ENCODE measurements around the gene HYI.

Gene HYI

GRCh38 chr1:43431676-43432075 lies 22.1 kb downstream of the HYI start:
- no peak overlapping the region for H3K9ac ChIP-seq (ENCODE audit: low read length)
- H3K27me3 ChIP-seq (ENCODE audit: control insufficient read depth, insufficient read depth, low read length): no peaks in the 10 kb centered on the region
- no peaks in the 10 kb centered on the region for H3K9me3 ChIP-seq (ENCODE audit: control insufficient read depth, low read length)
- H3K4me3 ChIP-seq (ENCODE audit: low read length): no peak overlapping the region
- H3K4me1 ChIP-seq (ENCODE audit: control insufficient read depth, insufficient read depth, low read length): peaks cover 14% of the 10 kb centered on the region
- peaks cover 40% of the 10 kb centered on the region for H3K36me3 ChIP-seq (ENCODE audit: control insufficient read depth, insufficient read depth, low read length)

- Histone ChIP-seq H3K4me1 (ENCODE audit: control insufficient read depth, insufficient read depth, low read length) (peaks cover 14% of the 10 kb centered on the region), H3K9ac (ENCODE audit: low read length) (no peak overlapping the region), H3K36me3 (ENCODE audit: control insufficient read depth, insufficient read depth, low read length) (peaks cover 47% of the 10 kb centered on the region), H3K27me3 (ENCODE audit: control insufficient read depth, insufficient read depth, low read length) (no peaks in the 10 kb centered on the region), H3K4me3 (ENCODE audit: low read length) (no peak overlapping the region), H3K9me3 (ENCODE audit: control insufficient read depth, low read length) (no peaks in the 10 kb centered on the region)
Measured at GRCh38 chr1:43430831-43431230, 22.9 kb downstream of the HYI start.

GRCh38 chr1:43427941-43428340 lies 25.8 kb downstream of the HYI start:
- peaks cover 21% of the 10 kb centered on the region for H3K4me1 ChIP-seq (ENCODE audit: control insufficient read depth, insufficient read depth, low read length)
- H3K27me3 ChIP-seq (ENCODE audit: control insufficient read depth, insufficient read depth, low read length): no peaks in the 10 kb centered on the region
- H3K9me3 ChIP-seq (ENCODE audit: control insufficient read depth, low read length): no peaks in the 10 kb centered on the region
- peaks cover 63% of the 10 kb centered on the region for H3K36me3 ChIP-seq (ENCODE audit: control insufficient read depth, insufficient read depth, low read length)
- H3K4me3 ChIP-seq (ENCODE audit: low read length): no peak overlapping the region
- H3K9ac ChIP-seq (ENCODE audit: low read length): no peak overlapping the region

GRCh38 chr1:43427524-43427923 lies 26.2 kb downstream of the HYI start:
- Histone ChIP-seq H3K9me3 (ENCODE audit: control insufficient read depth, low read length) (no peaks in the 10 kb centered on the region), H3K4me3 (ENCODE audit: low read length) (no peak overlapping the region), H3K36me3 (ENCODE audit: control insufficient read depth, insufficient read depth, low read length) (peaks cover 65% of the 10 kb centered on the region)

GRCh38 chr1:43426221-43426620 lies 27.5 kb downstream of the HYI start:
- Histone ChIP-seq H3K4me1 (ENCODE audit: control insufficient read depth, insufficient read depth, low read length) (peaks cover 21% of the 10 kb centered on the region), H3K36me3 (ENCODE audit: control insufficient read depth, insufficient read depth, low read length) (peaks cover 66% of the 10 kb centered on the region), H3K27me3 (ENCODE audit: control insufficient read depth, insufficient read depth, low read length) (no peaks in the 10 kb centered on the region), H3K9me3 (ENCODE audit: control insufficient read depth, low read length) (no peaks in the 10 kb centered on the region), H3K9ac (ENCODE audit: low read length) (no peak overlapping the region), H3K4me3 (ENCODE audit: low read length) (no peak overlapping the region)

More at GRCh38 chr1:43427524-43427923, 26.2 kb downstream of the HYI start:
- Histone ChIP-seq H3K4me1 (ENCODE audit: control insufficient read depth, insufficient read depth, low read length) (peaks cover 21% of the 10 kb centered on the region), H3K27me3 (ENCODE audit: control insufficient read depth, insufficient read depth, low read length) (no peaks in the 10 kb centered on the region), H3K9ac (ENCODE audit: low read length) (no peak overlapping the region)

GRCh38 chr1:43425045-43425444 lies 28.7 kb downstream of the HYI start:
- no peaks in the 10 kb centered on the region for H3K9me3 ChIP-seq (ENCODE audit: control insufficient read depth, low read length)
- peaks cover 66% of the 10 kb centered on the region for H3K36me3 ChIP-seq (ENCODE audit: control insufficient read depth, insufficient read depth, low read length)
- H3K4me3 ChIP-seq (ENCODE audit: low read length): no peak overlapping the region

GRCh38 chr1:43423672-43424550 lies 29.8 kb downstream of the HYI start:
- Histone ChIP-seq H3K27me3 (ENCODE audit: control insufficient read depth, insufficient read depth, low read length) (no peaks in the 10 kb centered on the region), H3K4me3 (ENCODE audit: low read length) (no peak overlapping the region), H3K9me3 (ENCODE audit: control insufficient read depth, low read length) (no peaks in the 10 kb centered on the region), H3K9ac (ENCODE audit: low read length) (no peak overlapping the region), H3K36me3 (ENCODE audit: control insufficient read depth, insufficient read depth, low read length) (peaks cover 66% of the 10 kb centered on the region), H3K4me1 (ENCODE audit: control insufficient read depth, insufficient read depth, low read length) (peaks cover 21% of the 10 kb centered on the region)

More at GRCh38 chr1:43425045-43425444, 28.7 kb downstream of the HYI start:
- H3K9ac ChIP-seq (ENCODE audit: low read length): no peak overlapping the region
- no peaks in the 10 kb centered on the region for H3K27me3 ChIP-seq (ENCODE audit: control insufficient read depth, insufficient read depth, low read length)
- H3K4me1 ChIP-seq (ENCODE audit: control insufficient read depth, insufficient read depth, low read length): peaks cover 21% of the 10 kb centered on the region

- H3K4me3 ChIP-seq (ENCODE audit: low read length): no peak overlapping the region
- no peak overlapping the region for H3K9ac ChIP-seq (ENCODE audit: low read length)
- H3K36me3 ChIP-seq (ENCODE audit: control insufficient read depth, insufficient read depth, low read length): peaks cover 66% of the 10 kb centered on the region
- no peaks in the 10 kb centered on the region for H3K9me3 ChIP-seq (ENCODE audit: control insufficient read depth, low read length)
- no peaks in the 10 kb centered on the region for H3K27me3 ChIP-seq (ENCODE audit: control insufficient read depth, insufficient read depth, low read length)
- H3K4me1 ChIP-seq (ENCODE audit: control insufficient read depth, insufficient read depth, low read length): peaks cover 18% of the 10 kb centered on the region
Measured at GRCh38 chr1:43422995-43423671, 30.6 kb downstream of the HYI start.

GRCh38 chr1:43421976-43422750 lies 31.6 kb downstream of the HYI start:
- Histone ChIP-seq H3K4me3 (ENCODE audit: low read length) (no peak overlapping the region), H3K4me1 (ENCODE audit: control insufficient read depth, insufficient read depth, low read length) (peaks cover 8% of the 10 kb centered on the region), H3K36me3 (ENCODE audit: control insufficient read depth, insufficient read depth, low read length) (peaks cover 66% of the 10 kb centered on the region), H3K9me3 (ENCODE audit: control insufficient read depth, low read length) (no peaks in the 10 kb centered on the region), H3K27me3 (ENCODE audit: control insufficient read depth, insufficient read depth, low read length) (no peaks in the 10 kb centered on the region), H3K9ac (ENCODE audit: low read length) (no peak overlapping the region)

- H3K4me1 ChIP-seq (ENCODE audit: control insufficient read depth, insufficient read depth, low read length): peaks cover 6% of the 10 kb centered on the region
- H3K36me3 ChIP-seq (ENCODE audit: control insufficient read depth, insufficient read depth, low read length): peaks cover 59% of the 10 kb centered on the region
- H3K9me3 ChIP-seq (ENCODE audit: control insufficient read depth, low read length): no peaks in the 10 kb centered on the region
- H3K4me3 ChIP-seq (ENCODE audit: low read length): no peak overlapping the region
- no peak overlapping the region for H3K9ac ChIP-seq (ENCODE audit: low read length)
- no peaks in the 10 kb centered on the region for H3K27me3 ChIP-seq (ENCODE audit: control insufficient read depth, insufficient read depth, low read length)
Measured at GRCh38 chr1:43421396-43421795, 32.3 kb downstream of the HYI start.

GRCh38 chr1:43420874-43421273 lies 32.9 kb downstream of the HYI start:
- Histone ChIP-seq H3K9ac (ENCODE audit: low read length) (no peak overlapping the region), H3K4me1 (ENCODE audit: control insufficient read depth, insufficient read depth, low read length) (peaks cover 6% of the 10 kb centered on the region), H3K36me3 (ENCODE audit: control insufficient read depth, insufficient read depth, low read length) (peaks cover 55% of the 10 kb centered on the region), H3K9me3 (ENCODE audit: control insufficient read depth, low read length) (no peaks in the 10 kb centered on the region), H3K27me3 (ENCODE audit: control insufficient read depth, insufficient read depth, low read length) (no peaks in the 10 kb centered on the region), H3K4me3 (ENCODE audit: low read length) (no peak overlapping the region)

Measured in mucosa of stomach (tissue), 1 donor.